DOHH2 (cell line): ENCODE measurements around the gene RSBN1L.

Experiments
- H3F3A ChIP-seq: fragments of 200-600 bp; sonication (generic), shearing (Covaris generic); 2 replicates; pipeline ENCODE4 v1.6.0; 2016; ENCODE audit warnings: antibody characterized with exemption, mild to moderate bottlenecking; ENCODE audit not compliant: control insufficient read depth, insufficient read depth
- H3K27ac ChIP-seq: fragments of 200-600 bp; sonication (generic); 2 replicates; pipeline ENCODE4 v1.5.1; 2014; ENCODE audit warnings: low read depth, mild to moderate bottlenecking, low read length, moderate library complexity
- H3K27me3 ChIP-seq: fragments of 200-600 bp; sonication (generic); 2 replicates; pipeline ENCODE4 v1.6.1; 2014; ENCODE audit warnings: mild to moderate bottlenecking, low read length, mixed read lengths; ENCODE audit not compliant: control insufficient read depth
- H3K36me3 ChIP-seq: fragments of 200-600 bp; sonication (generic); 2 replicates; pipeline ENCODE4 v1.6.1; 2014; ENCODE audit warnings: mild to moderate bottlenecking, low read length, moderate library complexity, mixed read lengths; ENCODE audit not compliant: control insufficient read depth
- H3K4me1 ChIP-seq: fragments of 200-600 bp; sonication (generic); 2 replicates; pipeline ENCODE4 v1.6.1; 2014; ENCODE audit warnings: mild to moderate bottlenecking, low read length, mixed read lengths; ENCODE audit not compliant: control insufficient read depth
- H3K4me2 ChIP-seq: fragments of 200-600 bp; sonication (generic); 2 replicates; pipeline ENCODE4 v1.6.0; 2014; ENCODE audit warnings: mild to moderate bottlenecking, low read length, moderate library complexity
- H3K4me3 ChIP-seq: fragments of 200-600 bp; sonication (generic); 2 replicates; pipeline ENCODE4 v1.5.1; 2014; ENCODE audit warnings: mild to moderate bottlenecking, low read length, mixed read lengths
- H3K79me2 ChIP-seq: fragments of 200-600 bp; sonication (generic); 2 replicates; pipeline ENCODE4 v1.6.1; 2014; ENCODE audit warnings: mild to moderate bottlenecking, low read length, mixed read lengths; ENCODE audit not compliant: control insufficient read depth
- H3K9me2 ChIP-seq: fragments of 200-600 bp; sonication (generic); replicated peaks from 2 replicates; pipeline ENCODE4 v1.6.1; 2014; ENCODE audit warnings: mild to moderate bottlenecking, low read length, mixed read lengths; ENCODE audit not compliant: control insufficient read depth
- H3K9me3 ChIP-seq: fragments of 200-600 bp; sonication (generic); 2 replicates; pipeline ENCODE4 v1.6.1; 2014; ENCODE audit warnings: antibody characterized with exemption, low read length, mixed read lengths; ENCODE audit not compliant: control insufficient read depth, insufficient read depth
- H4K20me1 ChIP-seq: fragments of 200-600 bp; sonication (generic); 2 replicates; pipeline ENCODE4 v1.6.0; 2014; ENCODE audit warnings: low read depth, mild to moderate bottlenecking, antibody characterized with exemption, low read length, moderate library complexity; ENCODE audit not compliant: control insufficient read depth, insufficient read depth
- EZH2phosphoT487 ChIP-seq: fragments of 200-600 bp; sonication (generic); IDR thresholded peaks from 2 replicates; pipeline ENCODE4 v1.6.1; 2017; ENCODE audit warnings: borderline replicate concordance, mild to moderate bottlenecking, antibody characterized with exemption, low read length, moderate library complexity, mixed read lengths
- TF ChIP-seq, protein P1 (sequence below): fragments of 200-600 bp; sonication (generic); IDR thresholded peaks from one replicate; pipeline ENCODE4 v1.5.1; 2014; ENCODE audit warnings: antibody characterized with exemption, mild to moderate bottlenecking, low read depth, low read length; ENCODE audit not compliant: poor library complexity, severe bottlenecking

The RSBN1L gene

DNA sequence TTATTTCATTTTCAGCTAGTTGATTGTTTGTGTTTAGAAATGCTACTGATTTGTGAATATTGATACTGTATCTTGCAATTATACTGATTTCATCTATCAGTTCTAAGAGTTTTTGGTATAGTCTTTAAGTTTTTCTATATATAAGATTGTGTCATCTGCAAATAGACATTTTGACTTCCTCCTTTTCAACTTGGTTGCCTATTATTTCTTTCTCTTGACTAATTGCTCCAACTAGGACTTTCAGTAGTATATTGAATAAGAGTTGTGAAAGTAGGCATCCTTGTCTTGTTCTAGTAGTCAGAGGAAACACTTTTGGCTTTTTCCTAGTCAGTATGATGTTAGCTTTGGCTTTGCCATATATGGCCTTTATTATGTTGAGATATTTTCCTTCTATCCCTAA, 122.8 kb downstream of the RSBN1L start:
- Histone ChIP-seq H3K9me2 (no peaks in the 10 kb centered on the region), H3K9me3 (peaks cover 47% of the 10 kb centered on the region), H4K20me1 (peaks cover 3% of the 10 kb centered on the region; the same call in 1 of the 2 replicates), H3K27me3 (no peaks in the 10 kb centered on the region), H3K36me3 (peaks cover 57% of the 10 kb centered on the region), H3F3A (peaks cover 16% of the 10 kb centered on the region), H3K4me1 (peaks cover 41% of the 10 kb centered on the region), H3K79me2 (peaks cover 97% of the 10 kb centered on the region), H3K27ac (peak overlapping the region; percentile 11; the same call in 1 of the 2 replicates), H3K4me2 (peak overlapping the region; percentile 9; the same call in 1 of the 2 replicates), H3K4me3 (no peak overlapping the region)
- TF ChIP-seq, protein P1, sequence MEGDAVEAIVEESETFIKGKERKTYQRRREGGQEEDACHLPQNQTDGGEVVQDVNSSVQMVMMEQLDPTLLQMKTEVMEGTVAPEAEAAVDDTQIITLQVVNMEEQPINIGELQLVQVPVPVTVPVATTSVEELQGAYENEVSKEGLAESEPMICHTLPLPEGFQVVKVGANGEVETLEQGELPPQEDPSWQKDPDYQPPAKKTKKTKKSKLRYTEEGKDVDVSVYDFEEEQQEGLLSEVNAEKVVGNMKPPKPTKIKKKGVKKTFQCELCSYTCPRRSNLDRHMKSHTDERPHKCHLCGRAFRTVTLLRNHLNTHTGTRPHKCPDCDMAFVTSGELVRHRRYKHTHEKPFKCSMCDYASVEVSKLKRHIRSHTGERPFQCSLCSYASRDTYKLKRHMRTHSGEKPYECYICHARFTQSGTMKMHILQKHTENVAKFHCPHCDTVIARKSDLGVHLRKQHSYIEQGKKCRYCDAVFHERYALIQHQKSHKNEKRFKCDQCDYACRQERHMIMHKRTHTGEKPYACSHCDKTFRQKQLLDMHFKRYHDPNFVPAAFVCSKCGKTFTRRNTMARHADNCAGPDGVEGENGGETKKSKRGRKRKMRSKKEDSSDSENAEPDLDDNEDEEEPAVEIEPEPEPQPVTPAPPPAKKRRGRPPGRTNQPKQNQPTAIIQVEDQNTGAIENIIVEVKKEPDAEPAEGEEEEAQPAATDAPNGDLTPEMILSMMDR: no peak
- TF ChIP-seq EZH2phosphoT487: no peak

GRCh38 chr7:77820967-77821366, 124.7 kb downstream of the RSBN1L start:
- H3F3A ChIP-seq: peaks cover 29% of the 10 kb centered on the region
- peak overlapping the region; percentile 48; the same call in 1 of the 2 replicates for H3K4me3 ChIP-seq
- no peaks in the 10 kb centered on the region for H3K27me3 ChIP-seq
- peaks cover 95% of the 10 kb centered on the region for H3K79me2 ChIP-seq
- H3K4me1 ChIP-seq: peaks cover 60% of the 10 kb centered on the region
- H3K4me2 ChIP-seq: peak overlapping the region; percentile 69; the same call in 1 of the 2 replicates
- H3K36me3 ChIP-seq: peaks cover 63% of the 10 kb centered on the region
- H4K20me1 ChIP-seq: peaks cover 3% of the 10 kb centered on the region; the same call in 1 of the 2 replicates
- H3K9me2 ChIP-seq: no peaks in the 10 kb centered on the region
- TF ChIP-seq EZH2phosphoT487: no peak
- TF ChIP-seq, protein P1: no peak
- H3K9me3 ChIP-seq: peaks cover 51% of the 10 kb centered on the region
- H3K27ac ChIP-seq: no peak overlapping the region

- Histone ChIP-seq H3K27ac (peak overlapping the region; percentile 44), H3K4me1 (peaks cover 73% of the 10 kb centered on the region), H3F3A (peaks cover 31% of the 10 kb centered on the region), H3K4me3 (peak overlapping the region; percentile 48), H3K27me3 (no peaks in the 10 kb centered on the region), H4K20me1 (peaks cover 3% of the 10 kb centered on the region; the same call in 1 of the 2 replicates), H3K9me3 (peaks cover 42% of the 10 kb centered on the region), H3K36me3 (peaks cover 54% of the 10 kb centered on the region), H3K4me2 (peak overlapping the region; percentile 69), H3K79me2 (peaks cover 94% of the 10 kb centered on the region), H3K9me2 (no peaks in the 10 kb centered on the region)
- no peak for TF ChIP-seq EZH2phosphoT487
- TF ChIP-seq, protein P1: no peak
Observed at GRCh38 chr7:77822269-77822668, 126.0 kb downstream of the RSBN1L start.
